Pancreas (tissue), 10 donors: ENCODE results near the gene OPRL1. TPM values are rescaled to one million over a fixed set of nuclear protein-coding genes. Genes with fewer than 3 reads are reported as not detected.

ENCODE experiments used
- ATAC-seq, 4 donors: fragments of 200-7000 bp; cut with Tn5 transposase; one replicate each; pipeline versions ENCODE4 v1.8.0 to v1.9.1; 2020; ENCODE audit warnings: mild to moderate bottlenecking in 4 of 4, moderate library complexity in 4 of 4
- DNase-seq, 6 donors: peaks; one replicate each; pipeline ENCODE4 v3.0.0-alpha.2; 2020
- FAIRE-seq: peaks from 2 replicates; lab custom pipeline; 2012; peaks lifted over from hg19 to GRCh38; lab: Jason Lieb, UNC
- H3K27ac ChIP-seq, 4 donors: fragments of 200-600 bp; sonication (generic); 1 replicate in 3 of 4; 2 replicates in 1 of 4; pipeline versions ENCODE4 v1.5.0 to v1.8.0; 2020
- H3K27me3 ChIP-seq, 4 donors: fragments of 200-600 bp; one replicate each; pipeline ENCODE4 v1.8.0; 2021
- H3K36me3 ChIP-seq, 3 donors: fragments of 200-600 bp; sonication (generic) in 1 of 3; one replicate each; pipeline versions ENCODE4 v1.5.0 to v1.8.0; 2020 to 2021
- H3K4me1 ChIP-seq, 3 donors: fragments of 200-600 bp; one replicate each; pipeline ENCODE4 v1.8.0; 2021
- H3K4me3 ChIP-seq, 4 donors: fragments of 200-600 bp; sonication (generic) in 2 of 4; one replicate each; pipeline versions ENCODE4 v1.5.0 to v1.8.0; 2020 to 2021
- H3K9me3 ChIP-seq, 4 donors: fragments of 200-600 bp; one replicate each; pipeline ENCODE4 v1.8.0; 2021
- WGBS, 2 donors: extraction: QIAGEN DNeasy Blood & Tissue Kit; methylation state at CpG; one replicate each; pipeline ENCODE4 v1.1.7; 2013; 5-methylcytosine and 5-hydroxymethylcytosine counted together
- intact Hi-C, 3 donors: fragments of 100-400 bp; cut with DNase I; formaldehyde crosslinking; loops; one replicate each; pipeline versions ENCODE4 v1.11.1 to v1.14.2; 2022
- polyA plus RNA-seq, 2 donors: library from polyadenylated mRNA; stranded (reverse); fragments of 200-250 nt; gene quantifications; one replicate each; pipeline ENCODE4 v1.2.3, GENCODE V29; 2013
- total RNA-seq, 6 donors: library from RNA; stranded (reverse); fragmentation: NEBNext Ultra II Directional in 4 of 6; extraction: Animal tissue kit (Norgen Biotek cat#: 25700) in 4 of 6; gene quantifications; one replicate each; pipeline versions ENCODE4 v1.2.1 to v1.2.4, GENCODE V29; 2021 to 2023
- TF ChIP-seq, protein P1 (sequence below), 4 donors: fragments of 200-600 bp; sonication (generic) in 3 of 4; IDR thresholded peaks; one replicate each; pipeline versions ENCODE4 v1.5.0 to v1.8.0; 2021; ENCODE audit warnings: antibody characterized with exemption in 4 of 4
- donor health status: healthy with polysubstance abuse.
- donor health status: DM: no; HTN: no; CAD: no; lungs with moderate emphysema.
- donor health status: DM: no; HTN: no; CAD: no.
- donor health status: control.
- donor health status: control.
- donor health status: Bipolar disorder and iron deficiency.
- donor health status: DM: yes; HTN: yes; CAD: no.
- donor health status: DM: no; HTN: no; CAD: no.
- donor health status: DM: no; HTN: no; CAD: no.
- donor health status: DM: yes; HTN: yes; CAD: no.

OPRL1 gene
- total and polyA plus RNA-seq, 8 donors = 0.25 to 2.2 (median 0.91) TPM

GRCh38 chr20:64049878-64050260, 30.0 kb upstream of the OPRL1 start:
- H3K27me3 ChIP-seq = peaks cover 0 to 7% (median 3%) of the 10 kb centered on the region in 4 donors
- DNase-seq (no peak), FAIRE-seq (no peak), ATAC-seq (no peak)
- peak overlapping the region in 2 of 4 donors; percentile 11 to 14 for H3K4me3 ChIP-seq
- no peak overlapping the region for H3K27ac ChIP-seq
- no peaks in the 10 kb centered on the region for H3K36me3 ChIP-seq
- H3K4me1 ChIP-seq = no peaks in the 10 kb centered on the region
- intact Hi-C loops = no loop called here
- H3K9me3 ChIP-seq = no peaks in the 10 kb centered on the region
- 35 to 48% methylated on average over 11 to 16 of the region's 16 CpGs for WGBS, 2 donors
- TF ChIP-seq, protein P1, sequence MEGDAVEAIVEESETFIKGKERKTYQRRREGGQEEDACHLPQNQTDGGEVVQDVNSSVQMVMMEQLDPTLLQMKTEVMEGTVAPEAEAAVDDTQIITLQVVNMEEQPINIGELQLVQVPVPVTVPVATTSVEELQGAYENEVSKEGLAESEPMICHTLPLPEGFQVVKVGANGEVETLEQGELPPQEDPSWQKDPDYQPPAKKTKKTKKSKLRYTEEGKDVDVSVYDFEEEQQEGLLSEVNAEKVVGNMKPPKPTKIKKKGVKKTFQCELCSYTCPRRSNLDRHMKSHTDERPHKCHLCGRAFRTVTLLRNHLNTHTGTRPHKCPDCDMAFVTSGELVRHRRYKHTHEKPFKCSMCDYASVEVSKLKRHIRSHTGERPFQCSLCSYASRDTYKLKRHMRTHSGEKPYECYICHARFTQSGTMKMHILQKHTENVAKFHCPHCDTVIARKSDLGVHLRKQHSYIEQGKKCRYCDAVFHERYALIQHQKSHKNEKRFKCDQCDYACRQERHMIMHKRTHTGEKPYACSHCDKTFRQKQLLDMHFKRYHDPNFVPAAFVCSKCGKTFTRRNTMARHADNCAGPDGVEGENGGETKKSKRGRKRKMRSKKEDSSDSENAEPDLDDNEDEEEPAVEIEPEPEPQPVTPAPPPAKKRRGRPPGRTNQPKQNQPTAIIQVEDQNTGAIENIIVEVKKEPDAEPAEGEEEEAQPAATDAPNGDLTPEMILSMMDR (IDR thresholded peaks at IDR 0.05) = no peak

DNA sequence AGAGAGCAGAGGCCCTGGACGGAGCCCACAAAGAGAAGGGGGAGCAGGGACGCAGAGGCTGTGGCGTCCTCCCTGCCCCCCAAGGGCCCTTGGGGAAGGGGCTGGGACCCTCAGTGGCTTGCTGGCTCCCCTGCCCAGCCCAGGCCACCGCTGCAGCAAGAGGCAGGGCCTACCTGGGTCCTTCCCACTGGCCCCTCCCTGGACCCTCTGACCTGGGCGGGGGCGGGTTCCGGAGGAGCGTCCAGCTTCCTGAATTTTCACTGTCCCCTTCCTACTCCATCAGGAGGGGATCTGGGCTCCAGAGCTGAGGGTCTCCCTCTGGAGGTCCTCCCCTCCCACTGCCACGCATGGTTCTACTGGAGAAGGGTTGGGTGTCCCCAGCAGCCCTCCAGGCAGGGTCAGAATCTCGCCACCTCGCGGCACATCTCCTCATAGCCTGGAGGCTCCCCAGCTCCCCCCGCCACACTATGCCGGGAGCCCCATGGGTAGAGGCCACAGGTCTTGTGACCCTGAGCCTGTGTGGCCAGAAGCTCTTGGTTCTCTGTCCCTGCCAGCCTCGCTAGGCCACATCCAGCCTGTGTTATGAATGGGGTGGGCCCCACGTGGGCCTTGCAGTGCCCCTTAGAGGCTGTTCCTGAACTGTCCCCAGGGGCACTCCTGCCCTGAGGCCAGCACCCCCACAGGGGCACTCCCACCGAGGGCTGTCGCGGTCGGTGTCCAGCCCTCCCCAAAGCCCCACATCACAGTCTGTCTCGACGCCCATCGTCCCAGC, 29.4 kb upstream of the OPRL1 start:
- DNase-seq = no peak
- ATAC-seq = no peak
- Histone ChIP-seq H3K9me3 (no peaks in the 10 kb centered on the region), H3K36me3 (no peaks in the 10 kb centered on the region), H3K27me3 (peaks cover 0 to 7% (median 3%) of the 10 kb centered on the region in 4 donors), H3K4me3 (peak overlapping the region in 1 of 4 donors; percentile 14), H3K4me1 (no peaks in the 10 kb centered on the region), H3K27ac (peak overlapping the region in 1 of 4 donors; percentile 37)
- TF ChIP-seq, protein P1 (IDR thresholded peaks at IDR 0.05) = no peak
- WGBS, 2 donors = 69 to 70% methylated on average over 22 to 23 of the region's 23 CpGs
- no peak for FAIRE-seq
- intact Hi-C loops = no loop called here

DNA sequence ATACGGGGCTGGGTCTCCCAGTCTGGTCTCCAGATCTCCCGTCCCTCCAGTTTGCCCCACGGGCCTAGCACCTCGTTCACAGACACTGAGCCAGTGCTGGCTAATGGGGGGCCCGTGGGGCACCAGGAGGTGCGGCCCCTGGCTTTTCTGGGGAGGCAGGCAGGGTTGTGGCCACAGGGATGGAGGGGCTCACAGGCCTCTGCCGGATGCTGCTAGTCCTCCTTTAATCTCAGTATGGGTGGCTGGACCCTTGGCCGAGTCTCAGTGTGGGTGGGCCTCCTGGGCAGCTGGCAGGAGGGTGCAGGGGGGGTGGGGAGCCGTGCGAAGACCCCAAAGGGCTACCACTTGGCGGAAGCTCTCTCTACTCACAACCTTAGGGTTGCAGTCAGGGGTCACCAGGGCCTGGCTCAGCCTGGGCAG, 28.8 kb upstream of the OPRL1 start:
- Histone ChIP-seq H3K27me3 (peaks cover 0 to 7% (median 3%) of the 10 kb centered on the region in 4 donors), H3K27ac (peak overlapping the region in 1 of 4 donors; percentile 37), H3K9me3 (no peaks in the 10 kb centered on the region), H3K4me1 (no peaks in the 10 kb centered on the region), H3K4me3 (no peak overlapping the region), H3K36me3 (no peaks in the 10 kb centered on the region)
- intact Hi-C loops = no loop called here
- DNase-seq (no peak), FAIRE-seq (no peak), ATAC-seq (no peak)
- TF ChIP-seq, protein P1 (IDR thresholded peaks at IDR 0.05) = no peak
- WGBS, 2 donors = 48 to 63% methylated on average over 9 to 11 of the region's 11 CpGs

- ATAC-seq = no peak
- no peaks in the 10 kb centered on the region for H3K36me3 ChIP-seq
- H3K4me1 ChIP-seq = no peaks in the 10 kb centered on the region
- intact Hi-C loops = no loop called here
- FAIRE-seq = no peak
- H3K27ac ChIP-seq = no peak overlapping the region
- H3K9me3 ChIP-seq = no peaks in the 10 kb centered on the region
- TF ChIP-seq, protein P1 (IDR thresholded peaks at IDR 0.05) = no peak
- no peak for DNase-seq
- peaks cover 0 to 7% (median 3%) of the 10 kb centered on the region in 4 donors for H3K27me3 ChIP-seq
- no peak overlapping the region for H3K4me3 ChIP-seq
- WGBS, 2 donors = 63 to 75% methylated on average over 14 to 15 of the region's 15 CpGs
Measured at GRCh38 chr20:64051561-64052325, 28.1 kb upstream of the OPRL1 start.
